Activated CD4-positive, alpha-beta memory T cell treated with anti-CD3 and anti-CD28 coated beads for 36 hours (primary cell): Measurements from ENCODE around the gene TPP1. TPM values are rescaled to one million over a fixed set of nuclear protein-coding genes. Genes with fewer than 3 reads are reported as not detected.

Experiments used
- CTCF ChIA-PET: fragments of 350-600 bp; sonication (Branson Sonifier 250); formaldehyde crosslinking; loops from one replicate; lab custom pipeline; 2021; ENCODE audit warnings: antibody characterized with exemption, inconsistent platforms; lab: Charles Lee
- POLR2A ChIA-PET: fragments of 350-600 bp; sonication (Branson Sonifier 250); formaldehyde crosslinking; loops from one replicate; lab custom pipeline; 2021; ENCODE audit warnings: antibody characterized with exemption; lab: Charles Lee
- DNase-seq: peaks from one replicate; pipeline ENCODE4 v3.0.0-alpha.2; 2020
- H3K27ac Mint-ChIP-seq: one replicate; pipeline ENCODE4 v1.8.0; 2021; ENCODE audit warnings: mixed read lengths
- H3K27me3 Mint-ChIP-seq: one replicate; pipeline ENCODE4 v1.8.0; 2021; ENCODE audit warnings: mixed read lengths
- H3K36me3 Mint-ChIP-seq: one replicate; pipeline ENCODE4 v1.8.0; 2021; ENCODE audit warnings: mixed read lengths
- H3K4me1 Mint-ChIP-seq: one replicate; pipeline ENCODE4 v1.8.0; 2021; ENCODE audit warnings: low read depth, mixed read lengths
- H3K4me3 Mint-ChIP-seq: one replicate; pipeline ENCODE4 v1.8.0; 2021; ENCODE audit warnings: mild to moderate bottlenecking, mixed read lengths
- H3K9me3 Mint-ChIP-seq: one replicate; pipeline ENCODE4 v1.8.0; 2021; ENCODE audit warnings: mixed read lengths
- intact Hi-C: fragments of 100-400 bp; cut with micrococcal nuclease; formaldehyde crosslinking; loops from one replicate; pipeline ENCODE4 v1.15.1; 2023
- total RNA-seq, 2 experiments: library from RNA; stranded (reverse); gene quantifications; one replicate each; pipeline ENCODE4 v1.2.3, GENCODE V29; 2021

The TPP1 gene
- total RNA-seq, 2 experiments from 2014 or later: 53.2 to 56.6 TPM

GRCh38 chr11:6616596-6617250 lies 2.5 kb downstream of the TPP1 start:
- ChIA-PET CTCF (interaction anchor here (1.1 to 3.9 kb wide), 2 partner anchors 13 to 51 kb away, joined by 3 to 31 read pairs; partner anchors contain the start of genes ILK and RRP8), POLR2A (no interaction called here)
- intact Hi-C loops: loop anchor here (10.0 kb wide), 1 partner anchor 1058 kb away; the partner anchor contains the start of gene CYB5R2
- Mint-ChIP-seq H3K4me3 (no peak overlapping the region), H3K27me3 (no peaks in the 10 kb centered on the region), H3K27ac (no peak overlapping the region), H3K4me1 (peaks cover 10% of the 10 kb centered on the region), H3K36me3 (peaks cover 6% of the 10 kb centered on the region), H3K9me3 (no peaks in the 10 kb centered on the region)
- DNase-seq: no peak

GRCh38 chr11:6615882-6616585 lies 3.2 kb downstream of the TPP1 start:
- H3K4me1 Mint-ChIP-seq: peaks cover 10% of the 10 kb centered on the region
- POLR2A ChIA-PET: no interaction called here
- H3K27me3 Mint-ChIP-seq: no peaks in the 10 kb centered on the region
- no peak overlapping the region for H3K4me3 Mint-ChIP-seq
- peaks cover 13% of the 10 kb centered on the region for H3K36me3 Mint-ChIP-seq
- no peak overlapping the region for H3K27ac Mint-ChIP-seq
- CTCF ChIA-PET: interaction anchor here (1.0 to 3.9 kb wide), 3 partner anchors 12 to 67 kb away, joined by 3 to 31 read pairs (median 4); partner anchors contain the start of genes ILK, MRPL17 and RRP8
- DNase-seq: no peak
- no peaks in the 10 kb centered on the region for H3K9me3 Mint-ChIP-seq
- intact Hi-C loops: loop anchor here (10.0 kb wide), 1 partner anchor 1059 kb away; the partner anchor contains the start of gene CYB5R2

- CTCF ChIA-PET: interaction anchor here (1.0 kb wide), 1 partner anchor 68 kb away, joined by 4 read pairs; the partner anchor contains the start of gene MRPL17
- POLR2A ChIA-PET: no interaction called here
- intact Hi-C loops: loop anchor here (10.0 kb wide), 1 partner anchor 1060 kb away; the partner anchor contains the start of gene CYB5R2
- H3K9me3 Mint-ChIP-seq: no peaks in the 10 kb centered on the region
- H3K36me3 Mint-ChIP-seq: peaks cover 22% of the 10 kb centered on the region
- H3K4me3 Mint-ChIP-seq: no peak overlapping the region
- no peaks in the 10 kb centered on the region for H3K27me3 Mint-ChIP-seq
- no peak overlapping the region for H3K27ac Mint-ChIP-seq
- DNase-seq: no peak
- H3K4me1 Mint-ChIP-seq: peaks cover 10% of the 10 kb centered on the region
These were observed 4.2 kb downstream of the TPP1 start for GRCh38 chr11:6615046-6615445.

- Mint-ChIP-seq H3K36me3 (peaks cover 28% of the 10 kb centered on the region), H3K4me3 (no peak overlapping the region), H3K27ac (no peak overlapping the region), H3K9me3 (no peaks in the 10 kb centered on the region), H3K4me1 (peaks cover 10% of the 10 kb centered on the region), H3K27me3 (no peaks in the 10 kb centered on the region)
- DNase-seq: no peak
- intact Hi-C loops: loop anchor here (5.0 to 10.0 kb wide), 2 partner anchors 377 to 1060 kb away; partner anchors contain the start of genes CNGA4 and CYB5R2
- CTCF ChIA-PET: no interaction called here
- POLR2A ChIA-PET: no interaction called here
These were observed 4.8 kb downstream of the TPP1 start for GRCh38 chr11:6614446-6614845.

GRCh38 chr11:6613496-6613895 lies 5.7 kb downstream of the TPP1 start:
- Mint-ChIP-seq H3K4me3 (no peak overlapping the region), H3K36me3 (peaks cover 37% of the 10 kb centered on the region), H3K27ac (no peak overlapping the region), H3K9me3 (no peaks in the 10 kb centered on the region), H3K27me3 (no peaks in the 10 kb centered on the region), H3K4me1 (peaks cover 10% of the 10 kb centered on the region)
- POLR2A ChIA-PET: interaction anchor here (0.9 kb wide), 1 partner anchor 70 kb away, joined by 3 read pairs; the partner anchor contains the start of gene MRPL17
- intact Hi-C loops: loop anchor here (2.0 to 10.0 kb wide), 4 partner anchors 133 to 1061 kb away; partner anchors contain the start of genes ARFIP2, CNGA4, CYB5R2 and SMPD1
- DNase-seq: no peak
- CTCF ChIA-PET: interaction anchor here (1.0 to 3.6 kb wide), 7 partner anchors 8 to 82 kb away, joined by 3 to 32 read pairs (median 7); partner anchors contain the start of genes ILK, MRPL17 and RRP8

DNA sequence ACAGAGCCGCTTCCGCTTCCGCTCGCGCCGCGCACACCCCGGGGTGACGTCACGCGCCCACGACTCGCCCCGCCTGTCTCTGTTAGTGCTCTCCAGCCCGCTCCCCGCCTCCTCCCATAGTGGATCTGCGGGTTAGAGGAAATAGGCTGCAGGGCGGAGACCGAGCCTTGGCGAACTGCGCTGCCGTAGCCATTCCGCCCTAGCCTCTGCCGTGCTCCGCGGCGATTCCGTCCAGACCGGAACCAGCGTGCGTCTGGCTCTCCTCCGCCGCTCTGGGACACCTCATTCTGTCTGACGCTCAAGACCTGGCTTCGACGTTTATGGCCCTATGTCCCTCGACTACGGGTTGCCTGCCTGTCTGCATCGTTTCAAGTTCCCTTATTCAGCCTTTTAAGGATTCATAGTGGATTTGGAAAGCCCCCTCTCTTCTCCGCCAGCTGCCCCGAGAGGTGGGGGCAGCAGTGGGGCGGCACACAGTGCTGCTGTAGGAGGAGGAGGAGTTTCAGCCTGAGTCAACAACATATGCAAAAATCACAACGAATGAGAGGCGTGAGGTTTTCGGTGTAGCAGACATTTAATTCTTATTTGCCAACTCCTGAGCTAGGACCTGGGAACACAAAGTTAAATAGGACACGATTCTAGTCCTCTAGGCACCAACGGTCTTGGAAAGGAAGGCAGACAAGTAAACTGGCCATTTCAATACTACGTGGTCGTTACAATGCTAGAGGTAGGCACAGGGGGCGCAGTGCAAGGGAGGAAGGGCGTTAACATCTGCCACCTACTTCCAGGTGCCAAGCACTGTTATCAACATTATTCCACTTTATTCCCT lies 6.8 kb downstream of the TPP1 start, which contains the start of gene TAF10:
TAF10 (minus strand) TSS at position 4 of the 829 bp plus-strand sequence. CDS start 27 bp downstream, outside the sequence.
- POLR2A ChIA-PET: interaction anchor here (0.7 to 1.3 kb wide), 7 partner anchors 8 to 222 kb away, joined by 3 to 5 read pairs (median 4); partner anchors contain the start of genes ARFIP2, MRPL17, SMPD1 and TIMM10B
- Mint-ChIP-seq H3K27me3 (no peaks in the 10 kb centered on the region), H3K36me3 (peaks cover 46% of the 10 kb centered on the region), H3K9me3 (no peaks in the 10 kb centered on the region), H3K4me3 (peak within 1 kb of the TSS; percentile 86), H3K27ac (peak within 1 kb of the TSS; percentile 92), H3K4me1 (peaks cover 10% of the 10 kb centered on the region)
- CTCF ChIA-PET: interaction anchor here (0.6 to 3.6 kb wide), 22 partner anchors 8 to 233 kb away, joined by 3 to 32 read pairs (median 3); partner anchors contain the start of genes ILK, MRPL17, RRP8 and SMPD1
- peak; percentile 96 for DNase-seq
- intact Hi-C loops: loop anchor here (1.0 to 10.0 kb wide), 5 partner anchors 8 to 1062 kb away; partner anchors contain the start of genes ARFIP2, CNGA4, CYB5R2 and SMPD1

- peaks cover 10% of the 10 kb centered on the region for H3K4me1 Mint-ChIP-seq
- intact Hi-C loops: loop anchor here (1.0 to 10.0 kb wide), 5 partner anchors 8 to 1063 kb away; partner anchors contain the start of genes ARFIP2, CNGA4, CYB5R2 and SMPD1
- ChIA-PET POLR2A (interaction anchor here (0.7 to 1.3 kb wide), 5 partner anchors 10 to 222 kb away, joined by 3 to 5 read pairs (median 4); partner anchors contain the start of genes ARFIP2, SMPD1 and TIMM10B), CTCF (interaction anchor here (0.6 to 3.6 kb wide), 17 partner anchors 9 to 222 kb away, joined by 3 to 32 read pairs (median 3); partner anchors contain the start of genes ILK, MRPL17, RRP8 and SMPD1)
- DNase-seq: no peak
- H3K4me3 Mint-ChIP-seq: peak overlapping the region; percentile 86
- peak overlapping the region; percentile 92 for H3K27ac Mint-ChIP-seq
- H3K9me3 Mint-ChIP-seq: no peaks in the 10 kb centered on the region
- H3K36me3 Mint-ChIP-seq: peaks cover 48% of the 10 kb centered on the region
- no peaks in the 10 kb centered on the region for H3K27me3 Mint-ChIP-seq
These were observed 7.3 kb downstream of the TPP1 start for GRCh38 chr11:6611963-6612212.

GRCh38 chr11:6611092-6611962 lies 7.9 kb downstream of the TPP1 start:
- intact Hi-C loops: loop anchor here (5.0 to 10.0 kb wide), 2 partner anchors 374 to 1063 kb away; partner anchors contain the start of genes CNGA4 and CYB5R2
- H3K4me3 Mint-ChIP-seq: peak overlapping the region; percentile 86
- H3K27ac Mint-ChIP-seq: peak overlapping the region; percentile 92
- ChIA-PET POLR2A (interaction anchor here (0.7 to 1.3 kb wide), 6 partner anchors 11 to 221 kb away, joined by 3 to 5 read pairs (median 4); partner anchors contain the start of genes ARFIP2, MRPL17, SMPD1 and TIMM10B), CTCF (interaction anchor here (0.6 to 3.6 kb wide), 17 partner anchors 8 to 221 kb away, joined by 3 to 32 read pairs (median 3); partner anchors contain the start of genes ILK, MRPL17, RRP8 and SMPD1)
- DNase-seq: peak; percentile 47
- peaks cover 6% of the 10 kb centered on the region for H3K4me1 Mint-ChIP-seq
- no peaks in the 10 kb centered on the region for H3K27me3 Mint-ChIP-seq
- peaks cover 50% of the 10 kb centered on the region for H3K36me3 Mint-ChIP-seq
- no peaks in the 10 kb centered on the region for H3K9me3 Mint-ChIP-seq

DNA sequence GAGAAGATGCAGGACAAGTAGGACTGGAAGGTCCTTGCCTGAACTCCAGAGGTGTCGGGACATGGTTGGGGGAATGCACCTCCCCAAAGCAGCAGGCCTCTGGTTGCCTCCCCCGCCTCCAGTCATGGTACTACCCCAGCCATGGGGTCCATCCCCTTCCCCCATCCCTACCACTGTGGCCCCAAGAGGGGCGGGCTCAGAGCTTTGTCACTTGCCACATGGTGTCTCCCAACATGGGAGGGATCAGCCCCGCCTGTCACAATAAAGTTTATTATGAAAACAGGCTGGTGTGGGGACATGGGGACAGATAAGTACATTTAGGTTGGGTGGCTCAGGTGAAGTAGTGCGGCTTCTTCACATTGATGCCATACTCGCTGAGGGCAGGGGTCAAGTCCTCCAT lies 8.6 kb downstream of the TPP1 start:
- no peaks in the 10 kb centered on the region for H3K9me3 Mint-ChIP-seq
- peak overlapping the region; percentile 86 for H3K4me3 Mint-ChIP-seq
- no peaks in the 10 kb centered on the region for H3K4me1 Mint-ChIP-seq
- peaks cover 48% of the 10 kb centered on the region for H3K36me3 Mint-ChIP-seq
- no peaks in the 10 kb centered on the region for H3K27me3 Mint-ChIP-seq
- peak overlapping the region; percentile 92 for H3K27ac Mint-ChIP-seq
- POLR2A ChIA-PET: interaction anchor here (1.0 to 1.1 kb wide), 2 partner anchors 57 to 73 kb away, joined by 3 to 4 read pairs; partner anchors contain the start of gene MRPL17
- peak; percentile 9 for DNase-seq
- CTCF ChIA-PET: interaction anchor here (2.9 to 3.6 kb wide), 2 partner anchors 36 to 73 kb away, joined by 7 to 32 read pairs; partner anchors contain the start of gene MRPL17
- intact Hi-C loops: loop anchor here (5.0 to 10.0 kb wide), 2 partner anchors 373 to 1064 kb away; partner anchors contain the start of genes CNGA4 and CYB5R2
